K562 (cell line): ENCODE data around the gene JRKL. TPM values are rescaled to one million over a fixed set of nuclear protein-coding genes. Genes with fewer than 3 reads are reported as not detected.

Experiments
- ATAC-seq: fragments of 200-7000 bp; cut with Tn5 transposase; 3 replicates; pipeline ENCODE4 v1.9.1; 2020; ENCODE audit warnings: moderate library complexity
- BruUV-seq: library from RNA; stranded (reverse); fragments of 400-500 nt; replicated peaks from 2 replicates; lab custom pipeline; 2021; lab: Mats Ljungman, UMichigan
- CTCF ChIA-PET: fragments of 300-600 bp; formaldehyde crosslinking; extraction: SDS; loops from one replicate; lab custom pipeline; 2021; ENCODE audit warnings: low intra/inter-chr PET ratio; lab: Yijun Ruan, JAX
- POLR2A ChIA-PET: fragments of 300-600, 350-650 bp; sonication (Branson Sonifier 250); formaldehyde crosslinking; extraction: SDS; loops from one replicate; lab custom pipeline; 2021; ENCODE audit warnings: antibody characterized with exemption, inconsistent platforms; lab: Yijun Ruan, JAX
- DNase-seq, 4 experiments: peaks; one replicate each; pipeline versions ENCODE4 v3.0.0 to v3.0.0-alpha.2; 2011 to 2018; ENCODE audit warnings: low spot score in 3 of 4, mixed read lengths in 3 of 4; ENCODE audit errors: extremely low read depth in 1 of 4
- FAIRE-seq: peaks from 2 replicates; lab custom pipeline; 2011; peaks lifted over from hg19 to GRCh38; lab: Jason Lieb, UNC
- H2AFZ ChIP-seq: 2 replicates; pipeline ENCODE4 v1.6.0; 2011; ENCODE audit warnings: low read depth, low read length, control low read depth, inconsistent platforms
- H3K27ac ChIP-seq: fragments of 200-600 bp; 3 replicates; pipeline ENCODE4 v1.8.0; 2011; ENCODE audit warnings: low read depth, mild to moderate bottlenecking, control low read depth, inconsistent platforms, low read length, moderate library complexity, mixed read lengths; ENCODE audit errors: extremely low read depth
- H3K27me3 ChIP-seq, 2 experiments: fragments of 300-600 bp in 1 of 2; 2 replicates in 1 of 2; 3 replicates in 1 of 2; pipeline versions ENCODE4 v1.6.0 to v1.8.0; 2011; ENCODE audit warnings: inconsistent platforms in 2 of 2, low read length in 2 of 2, mild to moderate bottlenecking in 1 of 2, mixed read lengths in 1 of 2, moderate library complexity in 1 of 2; ENCODE audit not compliant: control insufficient read depth in 2 of 2, insufficient read depth in 2 of 2
- H3K36me3 ChIP-seq: fragments of 300-600 bp; 3 replicates; pipeline ENCODE4 v1.8.0; 2011; ENCODE audit warnings: mild to moderate bottlenecking, low read length, inconsistent platforms; ENCODE audit not compliant: control insufficient read depth, insufficient read depth
- H3K4me1 ChIP-seq, 2 experiments: fragments of 200-600 bp in 1 of 2; replicated peaks in 1 of 2; 2 replicates in 1 of 2; 3 replicates in 1 of 2; pipeline versions ENCODE4 v1.5.1 to v1.8.0; 2011; ENCODE audit warnings: inconsistent platforms in 2 of 2, low read length in 2 of 2, mild to moderate bottlenecking in 1 of 2, mixed read lengths in 1 of 2, moderate library complexity in 1 of 2; ENCODE audit not compliant: control insufficient read depth in 2 of 2, insufficient read depth in 2 of 2
- H3K4me2 ChIP-seq: 2 replicates; pipeline ENCODE4 v1.6.1; 2011; ENCODE audit warnings: low read length, control low read depth, inconsistent platforms, mixed read lengths; ENCODE audit not compliant: insufficient read depth
- H3K4me3 ChIP-seq: fragments of 200-600 bp; sonication (generic), shearing (Covaris generic); 2 replicates; pipeline ENCODE4 v1.5.1; 2016; ENCODE audit warnings: control low read depth, inconsistent platforms
- H3K79me2 ChIP-seq: fragments of 200-600 bp; 3 replicates; pipeline ENCODE4 v1.8.0; 2011; ENCODE audit warnings: low read length, inconsistent platforms; ENCODE audit not compliant: control insufficient read depth, insufficient read depth
- H3K9ac ChIP-seq, 2 experiments: 2 replicates each; pipeline versions ENCODE4 v1.6.0 to v1.6.1; 2011; ENCODE audit warnings: low read depth in 2 of 2, low read length in 2 of 2, control low read depth in 1 of 2, inconsistent platforms in 1 of 2, mild to moderate bottlenecking in 1 of 2, mixed read lengths in 1 of 2; ENCODE audit not compliant: insufficient read depth in 1 of 2
- H3K9me1 ChIP-seq: one replicate; pipeline ENCODE4 v1.6.0; 2011; ENCODE audit warnings: inconsistent platforms, mild to moderate bottlenecking, low read length, moderate library complexity; ENCODE audit not compliant: control insufficient read depth, insufficient read depth
- H3K9me3 ChIP-seq: replicated peaks from 2 replicates; pipeline ENCODE4 v1.5.1; 2011; ENCODE audit warnings: low read depth, low read length, inconsistent platforms; ENCODE audit not compliant: control insufficient read depth, insufficient read depth
- H4K20me1 ChIP-seq: replicated peaks from 2 replicates; pipeline ENCODE4 v1.6.1; 2011; ENCODE audit warnings: low read length, inconsistent platforms, mixed read lengths; ENCODE audit not compliant: control insufficient read depth, insufficient read depth
- ATF2 ChIP-seq: sonication (generic); formaldehyde crosslinking; IDR thresholded peaks from 2 replicates; pipeline ENCODE4 v1.8.1; 2022; ENCODE audit warnings: missing genetic modification reagents
- CBX2 ChIP-seq: fragments of 200-600 bp; sonication (generic); IDR thresholded peaks from one replicate; pipeline ENCODE4 v1.6.1; 2012; ENCODE audit warnings: mild to moderate bottlenecking, low read length, inconsistent platforms; ENCODE audit not compliant: insufficient read depth, poor library complexity, severe bottlenecking
- FOXA1 ChIP-seq: fragments of 450-650 bp; IDR thresholded peaks from 2 replicates; pipeline ENCODE4 v1.6.1; 2016; ENCODE audit warnings: mild to moderate bottlenecking, borderline replicate concordance
- FOXK1 ChIP-seq: sonication (generic); formaldehyde crosslinking; IDR thresholded peaks from 2 replicates; pipeline ENCODE4 v1.8.0; 2022; ENCODE audit warnings: missing genetic modification reagents, mild to moderate bottlenecking, borderline replicate concordance
- FOXM1 ChIP-seq, 2 experiments: fragments of 450-650 bp in 1 of 2; sonication (generic) in 1 of 2; formaldehyde crosslinking in 1 of 2; IDR thresholded peaks; 2 replicates each; pipeline versions ENCODE4 v1.6.1 to v1.9.0; 2017 to 2022; ENCODE audit warnings: low read depth in 2 of 2, mild to moderate bottlenecking in 2 of 2, missing genetic modification reagents in 1 of 2, moderate library complexity in 1 of 2
- MAX ChIP-seq: sonication (generic); formaldehyde crosslinking; IDR thresholded peaks from 2 replicates; pipeline ENCODE4 v1.9.0; 2022; ENCODE audit warnings: mild to moderate bottlenecking, missing genetic modification reagents
- NCOR1 ChIP-seq: fragments of 450-650 bp; IDR thresholded peaks from 2 replicates; pipeline ENCODE4 v1.6.1; 2016; ENCODE audit warnings: mild to moderate bottlenecking, moderate library complexity
- PREB ChIP-seq: sonication (generic); formaldehyde crosslinking; IDR thresholded peaks from 2 replicates; pipeline ENCODE4 v1.8.1; 2023; ENCODE audit warnings: mild to moderate bottlenecking, missing genetic modification reagents
- SMAD2 ChIP-seq: fragments of 150-350 bp; IDR thresholded peaks from 2 replicates; pipeline ENCODE4 v1.6.1; 2014; ENCODE audit warnings: low read depth, mild to moderate bottlenecking, low read length
- SMAD4 ChIP-seq: fragments of 250-450 bp; sonication (Bioruptor Pico); conservative IDR thresholded peaks from 2 replicates; pipeline ENCODE4 v1.8.0; 2021; ENCODE audit warnings: inconsistent platforms, mild to moderate bottlenecking, moderate library complexity
- SREBF1 ChIP-seq: fragments of 150-350 bp; IDR thresholded peaks from 2 replicates; pipeline ENCODE4 v1.6.1; 2014; ENCODE audit warnings: antibody characterized with exemption, low read depth, low read length, borderline replicate concordance
- ZBED1 ChIP-seq: IDR thresholded peaks from 2 replicates; pipeline ENCODE4 v1.6.1; 2014
- ZNF764 ChIP-seq: fragments of 250-450 bp; sonication (Bioruptor Pico); IDR thresholded peaks from 2 replicates; pipeline ENCODE4 v1.4.0; 2020; ENCODE audit warnings: low read depth, mild to moderate bottlenecking, moderate library complexity
- in situ Hi-C: fragments of 300-500 bp; cut with MboI; formaldehyde crosslinking; loops from 4 replicates; pipeline ENCODE4 v1.15.0; 2018; ENCODE audit warnings: inconsistent platforms, mixed read lengths
- intact Hi-C: fragments of 100-400 bp; cut with micrococcal nuclease; formaldehyde crosslinking; loops from 2 replicates; pipeline ENCODE4 v1.14.2; 2022
- polyA plus RNA-seq, 8 experiments: library from polyadenylated mRNA; depleted of rRNA in 4 of 8; stranded (reverse) in 5 of 8; unstranded in 3 of 8; fragments of >200 nt; fragmentation: Nextera tagmentation in 2 of 8; fragmentation: Illumina TruSeq in 1 of 8; extraction: Ambion mirVana in 2 of 8; extraction: Trizol in 1 of 8; gene quantifications; 2 replicates each; pipeline versions ENCODE4 v1.2.1 to v1.2.3, GENCODE V29; 2011 to 2014; ENCODE audit warnings: inconsistent platforms in 1 of 8, missing spikeins in 1 of 8
- total RNA-seq, 7 experiments: library from RNA; depleted of rRNA in 6 of 7; stranded (reverse); fragments of >200 nt in 6 of 7; fragmentation: Illumina TruSeq in 2 of 7; extraction: Trizol in 2 of 7; gene quantifications; 2 replicates each; pipeline versions ENCODE4 v1.2.1 to v1.2.3, GENCODE V29; 2011 to 2021; ENCODE audit warnings: low replicate concordance in 1 of 7
- TF ChIP-seq, protein P1 (sequence below): sonication (generic); formaldehyde crosslinking; IDR thresholded peaks from 2 replicates; pipeline ENCODE4 v1.8.0; 2022; ENCODE audit warnings: mild to moderate bottlenecking, missing genetic modification reagents

JRKL gene
- total and polyA plus RNA-seq, 9 of the 15 experiments (the other 6 are each of a cell fraction or from before 2014, with no cell fraction given): 4.5 to 14.8 (median 8.5) TPM

DNA sequence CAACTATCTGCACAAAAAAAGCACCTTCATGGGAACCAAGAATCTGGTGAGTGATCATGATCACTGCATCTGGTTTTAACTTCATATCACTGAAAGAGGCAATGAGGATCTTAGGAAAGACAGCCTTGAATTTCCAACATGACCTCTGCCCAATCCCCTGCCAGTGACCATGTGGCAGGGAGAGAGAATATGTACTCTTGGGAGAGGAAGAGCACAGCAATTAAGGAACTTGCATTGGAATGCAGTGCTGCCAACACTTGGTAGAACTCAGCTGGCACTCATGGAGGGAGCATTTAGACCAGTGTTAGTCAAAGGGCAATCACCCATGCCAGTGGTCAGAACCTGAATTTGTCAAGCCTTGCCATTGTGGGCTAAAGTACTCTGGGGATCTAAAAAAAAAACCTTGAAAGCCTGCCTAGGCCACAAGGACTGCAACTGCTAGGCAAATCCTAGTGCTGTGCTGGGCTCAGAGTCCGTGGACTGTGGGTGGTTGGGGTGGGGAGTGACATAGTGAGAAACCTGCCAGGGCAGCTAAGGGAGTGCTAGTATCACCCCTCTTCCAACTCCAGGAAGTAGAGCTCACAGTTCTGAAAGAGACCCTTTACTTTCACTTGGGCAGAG lies 23.1 kb downstream of the JRKL start (continued):
- TF ChIP-seq ATF2: no peak
- TF ChIP-seq, all 486 proteins: peak for 0

DNA sequence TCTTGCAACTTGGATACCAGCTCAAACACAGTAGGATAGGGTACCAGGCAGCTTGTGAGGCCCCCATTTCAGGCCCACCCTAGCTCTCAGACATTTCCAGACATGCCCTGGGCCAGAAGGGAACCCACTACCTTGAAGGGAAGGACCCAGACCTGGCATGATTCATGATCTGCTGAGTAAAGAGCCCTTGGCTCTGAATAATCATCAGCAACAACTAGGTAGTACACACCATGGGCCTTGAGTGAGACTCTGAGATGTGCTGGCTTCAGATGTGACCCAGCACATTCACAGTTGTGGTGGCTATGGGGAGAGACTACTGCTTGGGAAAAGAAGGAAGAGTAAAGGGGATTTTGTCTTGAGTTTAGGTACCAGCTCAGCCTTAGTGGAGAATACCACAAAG lies 23.6 kb downstream of the JRKL start:
- Histone ChIP-seq H3K4me3 (no peak overlapping the region), H3K27me3 (no peaks in the 10 kb centered on the region), H3K9ac (no peak overlapping the region), H3K4me2 (no peak overlapping the region), H3K9me3 (no peaks in the 10 kb centered on the region), H3K79me2 (no peaks in the 10 kb centered on the region), H3K4me1 (no peaks in the 10 kb centered on the region), H3K36me3 (no peaks in the 10 kb centered on the region), H3K9me1 (no peaks in the 10 kb centered on the region), H4K20me1 (no peaks in the 10 kb centered on the region), H3K27ac (no peak overlapping the region), H2AFZ (no peak overlapping the region)
- no TSS peak for BruUV-seq
- intact Hi-C loops (no loop called here), in situ Hi-C loops (no loop called here)
- DNase-seq (no peak), FAIRE-seq (no peak), ATAC-seq (no peak)
- ChIA-PET POLR2A (interaction anchor here (0.6 kb wide), 1 partner anchor 9 kb away, joined by 3 read pairs; no protein-coding TSS in a partner anchor), CTCF (no interaction called here)
- TF ChIP-seq PREB (CRISPR knock-in tag) (no peak), ZNF764 (CRISPR knock-in tag) (no peak), FOXK1 (CRISPR knock-in tag) (no peak), MAX (CRISPR knock-in tag) (no peak), ZBED1 (no peak), FOXA1 (no peak), SMAD2 (no peak), CBX2 (no peak), SMAD4 (CRISPR knock-in tag) (no peak), FOXM1 (IDR thresholded peaks at IDR 0.05; ENCODE audit: low read depth) (no peak), FOXM1 (CRISPR knock-in tag; IDR thresholded peaks at IDR 0.05; ENCODE audit: low read depth) (no peak), SREBF1 (no peak), NCOR1 (no peak)
- TF ChIP-seq, protein P1, sequence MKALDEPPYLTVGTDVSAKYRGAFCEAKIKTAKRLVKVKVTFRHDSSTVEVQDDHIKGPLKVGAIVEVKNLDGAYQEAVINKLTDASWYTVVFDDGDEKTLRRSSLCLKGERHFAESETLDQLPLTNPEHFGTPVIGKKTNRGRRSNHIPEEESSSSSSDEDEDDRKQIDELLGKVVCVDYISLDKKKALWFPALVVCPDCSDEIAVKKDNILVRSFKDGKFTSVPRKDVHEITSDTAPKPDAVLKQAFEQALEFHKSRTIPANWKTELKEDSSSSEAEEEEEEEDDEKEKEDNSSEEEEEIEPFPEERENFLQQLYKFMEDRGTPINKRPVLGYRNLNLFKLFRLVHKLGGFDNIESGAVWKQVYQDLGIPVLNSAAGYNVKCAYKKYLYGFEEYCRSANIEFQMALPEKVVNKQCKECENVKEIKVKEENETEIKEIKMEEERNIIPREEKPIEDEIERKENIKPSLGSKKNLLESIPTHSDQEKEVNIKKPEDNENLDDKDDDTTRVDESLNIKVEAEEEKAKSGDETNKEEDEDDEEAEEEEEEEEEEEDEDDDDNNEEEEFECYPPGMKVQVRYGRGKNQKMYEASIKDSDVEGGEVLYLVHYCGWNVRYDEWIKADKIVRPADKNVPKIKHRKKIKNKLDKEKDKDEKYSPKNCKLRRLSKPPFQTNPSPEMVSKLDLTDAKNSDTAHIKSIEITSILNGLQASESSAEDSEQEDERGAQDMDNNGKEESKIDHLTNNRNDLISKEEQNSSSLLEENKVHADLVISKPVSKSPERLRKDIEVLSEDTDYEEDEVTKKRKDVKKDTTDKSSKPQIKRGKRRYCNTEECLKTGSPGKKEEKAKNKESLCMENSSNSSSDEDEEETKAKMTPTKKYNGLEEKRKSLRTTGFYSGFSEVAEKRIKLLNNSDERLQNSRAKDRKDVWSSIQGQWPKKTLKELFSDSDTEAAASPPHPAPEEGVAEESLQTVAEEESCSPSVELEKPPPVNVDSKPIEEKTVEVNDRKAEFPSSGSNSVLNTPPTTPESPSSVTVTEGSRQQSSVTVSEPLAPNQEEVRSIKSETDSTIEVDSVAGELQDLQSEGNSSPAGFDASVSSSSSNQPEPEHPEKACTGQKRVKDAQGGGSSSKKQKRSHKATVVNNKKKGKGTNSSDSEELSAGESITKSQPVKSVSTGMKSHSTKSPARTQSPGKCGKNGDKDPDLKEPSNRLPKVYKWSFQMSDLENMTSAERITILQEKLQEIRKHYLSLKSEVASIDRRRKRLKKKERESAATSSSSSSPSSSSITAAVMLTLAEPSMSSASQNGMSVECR: no peak
